H9 (cell line): ENCODE data around the gene CFAP54. TPM values are rescaled to one million over a fixed set of nuclear protein-coding genes. Genes with fewer than 3 reads are reported as not detected.

Experiments used
- DNase-seq: peaks from one replicate; pipeline ENCODE4 v3.0.0-alpha.2; 2017
- H2AFZ ChIP-seq: one replicate; pipeline ENCODE4 v1.6.1; 2013; ENCODE audit warnings: mild to moderate bottlenecking, low read length, control low read depth, moderate library complexity
- H2AK5ac ChIP-seq: 2 replicates; pipeline ENCODE4 v1.6.1; 2013; ENCODE audit warnings: low read length, control low read depth, mixed read lengths; ENCODE audit not compliant: insufficient read length
- H2BK120ac ChIP-seq: one replicate; pipeline ENCODE4 v1.6.1; 2013; ENCODE audit warnings: low read depth, mild to moderate bottlenecking, low read length, control low read depth, inconsistent platforms; ENCODE audit not compliant: poor library complexity, severe bottlenecking
- H2BK12ac ChIP-seq: 2 replicates; pipeline ENCODE4 v1.6.1; 2013; ENCODE audit warnings: low read length, control low read depth, mixed read lengths, low read depth; ENCODE audit not compliant: insufficient read length
- H2BK15ac ChIP-seq: 2 replicates; pipeline ENCODE4 v1.6.1; 2013; ENCODE audit warnings: low read depth, low read length, control low read depth
- H2BK20ac ChIP-seq: one replicate; pipeline ENCODE4 v1.6.1; 2013; ENCODE audit warnings: low read depth, mild to moderate bottlenecking, low read length, control low read depth, inconsistent platforms; ENCODE audit not compliant: poor library complexity, severe bottlenecking
- H2BK5ac ChIP-seq: 2 replicates; pipeline ENCODE4 v1.6.1; 2013; ENCODE audit warnings: low read length, control low read depth, mixed read lengths; ENCODE audit not compliant: insufficient read length
- H3K14ac ChIP-seq: 2 replicates; pipeline ENCODE4 v1.6.1; 2013; ENCODE audit warnings: low read length, control low read depth; ENCODE audit not compliant: insufficient read depth
- H3K18ac ChIP-seq: 2 replicates; pipeline ENCODE4 v1.6.1; 2013; ENCODE audit warnings: low read depth, mild to moderate bottlenecking, mixed read lengths, low read length, control low read depth; ENCODE audit not compliant: insufficient read length
- H3K23ac ChIP-seq: 2 replicates; pipeline ENCODE4 v1.6.1; 2013; ENCODE audit warnings: low read length, control low read depth, mixed read lengths, low read depth; ENCODE audit not compliant: insufficient read length
- H3K23me2 ChIP-seq: 2 replicates; pipeline ENCODE4 v1.6.1; 2013; ENCODE audit warnings: low read depth, mild to moderate bottlenecking, mixed read lengths, low read length, control low read depth; ENCODE audit not compliant: insufficient read length, poor library complexity, severe bottlenecking
- H3K27ac ChIP-seq: 2 replicates; pipeline ENCODE4 v1.5.1; 2013; ENCODE audit warnings: low read length, control low read depth, mixed read lengths, low read depth; ENCODE audit not compliant: insufficient read length
- H3K27me3 ChIP-seq: 2 replicates; pipeline ENCODE4 v1.6.1; 2013; ENCODE audit warnings: low read length, control low read depth, inconsistent platforms; ENCODE audit not compliant: insufficient read depth
- H3K4ac ChIP-seq: 2 replicates; pipeline ENCODE4 v1.6.1; 2013; ENCODE audit warnings: low read depth, mild to moderate bottlenecking, control low read depth, inconsistent platforms, low read length, moderate library complexity
- H3K4me1 ChIP-seq: 2 replicates; pipeline ENCODE4 v1.6.1; 2013; ENCODE audit warnings: low read length, control low read depth, inconsistent platforms; ENCODE audit not compliant: insufficient read depth
- H3K4me2 ChIP-seq: 2 replicates; pipeline ENCODE4 v1.6.1; 2013; ENCODE audit warnings: low read length, control low read depth, mixed read lengths; ENCODE audit not compliant: insufficient read length, insufficient read depth
- H3K56ac ChIP-seq: 2 replicates; pipeline ENCODE4 v1.6.1; 2013; ENCODE audit warnings: low read depth, mild to moderate bottlenecking, mixed read lengths, low read length, control low read depth; ENCODE audit not compliant: insufficient read length
- H3K79me1 ChIP-seq: 2 replicates; pipeline ENCODE4 v1.6.1; 2013; ENCODE audit warnings: low read depth, mild to moderate bottlenecking, moderate library complexity, low read length, control low read depth, inconsistent platforms; ENCODE audit not compliant: insufficient read depth, poor library complexity, severe bottlenecking
- H3K79me2 ChIP-seq: 2 replicates; pipeline ENCODE4 v1.6.1; 2013; ENCODE audit warnings: low read length, control low read depth, inconsistent platforms; ENCODE audit not compliant: insufficient read depth
- H3K9ac ChIP-seq: 2 replicates; pipeline ENCODE4 v1.6.1; 2013; ENCODE audit warnings: low read length, control low read depth, mixed read lengths; ENCODE audit not compliant: insufficient read length; ENCODE audit errors: extremely low read depth
- H3K9me3 ChIP-seq: one replicate; pipeline ENCODE4 v1.6.1; 2013; ENCODE audit warnings: low read depth, low read length, inconsistent platforms; ENCODE audit not compliant: control insufficient read depth
- H3T11ph ChIP-seq: one replicate; pipeline ENCODE4 v1.6.1; 2013; ENCODE audit warnings: mild to moderate bottlenecking, low read length, control low read depth, inconsistent platforms
- H4K20me1 ChIP-seq: one replicate; pipeline ENCODE4 v1.6.1; 2013; ENCODE audit not compliant: control insufficient read depth, insufficient read length, insufficient read depth
- H4K5ac ChIP-seq: 2 replicates; pipeline ENCODE4 v1.6.1; 2013; ENCODE audit warnings: low read depth, mild to moderate bottlenecking, mixed read lengths, low read length, control low read depth; ENCODE audit not compliant: insufficient read length
- H4K8ac ChIP-seq: replicated peaks from 2 replicates; pipeline ENCODE4 v1.6.1; 2013; ENCODE audit warnings: low read length, control low read depth, mixed read lengths, low read depth; ENCODE audit not compliant: insufficient read length
- H4K91ac ChIP-seq: 2 replicates; pipeline ENCODE4 v1.6.1; 2013; ENCODE audit warnings: low read depth, mild to moderate bottlenecking, moderate library complexity, mixed read lengths, low read length, control low read depth; ENCODE audit not compliant: insufficient read length
- H3K27ac Mint-ChIP-seq, 3 experiments: 2 replicates in 2 of 3; 3 replicates in 1 of 3; pipeline ENCODE4 v1.8.0; 2020 to 2021; ENCODE audit warnings: mixed read lengths in 3 of 3, mild to moderate bottlenecking in 1 of 3, moderate library complexity in 1 of 3
- H3K27me3 Mint-ChIP-seq: 2 replicates; pipeline ENCODE4 v1.8.0; 2021; ENCODE audit warnings: low read depth, mild to moderate bottlenecking, moderate library complexity, mixed read lengths
- H3K36me3 Mint-ChIP-seq, 3 experiments: 2 replicates in 2 of 3; 3 replicates in 1 of 3; pipeline ENCODE4 v1.8.0; 2020 to 2021; ENCODE audit warnings: low read depth in 3 of 3, mixed read lengths in 3 of 3; ENCODE audit not compliant: insufficient read depth in 1 of 3
- H3K4me1 Mint-ChIP-seq, 2 experiments: 2 replicates each; pipeline ENCODE4 v1.8.0; 2020; ENCODE audit warnings: mixed read lengths in 2 of 2
- H3K4me3 Mint-ChIP-seq, 2 experiments: 2 replicates in 1 of 2; 3 replicates in 1 of 2; pipeline ENCODE4 v1.8.0; 2020 to 2021; ENCODE audit warnings: mild to moderate bottlenecking in 2 of 2, mixed read lengths in 2 of 2, moderate library complexity in 1 of 2
- H3K9me3 Mint-ChIP-seq, 2 experiments: 2 replicates in 1 of 2; 3 replicates in 1 of 2; pipeline ENCODE4 v1.8.0; 2020; ENCODE audit warnings: mild to moderate bottlenecking in 2 of 2, mixed read lengths in 2 of 2, moderate library complexity in 1 of 2
- WGBS: extraction: QIAGEN DNeasy Blood & Tissue Kit; methylation state at CpG from one replicate; pipeline ENCODE4 v1.1.7; 2013; ENCODE audit warnings: missing lambda C conversion rate, low lambda C conversion rate, mixed read lengths; ENCODE audit not compliant: insufficient read length; ENCODE audit errors: extremely low coverage; 5-methylcytosine and 5-hydroxymethylcytosine counted together
- total RNA-seq: library from RNA; stranded (reverse); gene quantifications from 2 replicates; pipeline ENCODE4 v1.2.1, GENCODE V29; 2021
- TF ChIP-seq, protein P1 (sequence below): fragments of 200-600 bp; sonication (generic); conservative IDR thresholded peaks from 3 replicates; pipeline ENCODE4 v1.8.0; 2021; ENCODE audit warnings: antibody characterized with exemption, mild to moderate bottlenecking

Gene CFAP54
- total RNA-seq, 1 experiment from 2014 or later = 0.24 TPM

- Histone ChIP-seq H2AK5ac (no peak overlapping the region), H3K27me3 (no peaks in the 10 kb centered on the region), H3K4ac (no peak overlapping the region), H3K79me2 (no peaks in the 10 kb centered on the region), H2BK20ac (no peak overlapping the region), H2BK120ac (no peak overlapping the region), H3T11ph (no peak overlapping the region), H3K4me2 (no peak overlapping the region), H4K20me1 (no peaks in the 10 kb centered on the region), H3K18ac (no peak overlapping the region), H4K5ac (no peak overlapping the region), H3K9me3 (no peaks in the 10 kb centered on the region), H2BK15ac (no peak overlapping the region), H2BK12ac (no peak overlapping the region), H3K14ac (no peak overlapping the region), H3K4me1 (no peaks in the 10 kb centered on the region), H3K27ac (no peak overlapping the region), H3K23ac (no peak overlapping the region), H3K9ac (no peak overlapping the region), H2BK5ac (no peak overlapping the region), H4K91ac (no peak overlapping the region), H2AFZ (no peak overlapping the region), H3K56ac (no peak overlapping the region), H3K79me1 (no peaks in the 10 kb centered on the region), H4K8ac (no peak overlapping the region), H3K23me2 (no peaks in the 10 kb centered on the region)
- Mint-ChIP-seq H3K4me3 (no peak overlapping the region), H3K9me3 (peaks cover 0 to 3% of the 10 kb centered on the region in 2 experiments; a peak in 1 of 5 replicates), H3K27me3 (no peaks in the 10 kb centered on the region), H3K36me3 (no peaks in the 10 kb centered on the region), H3K27ac (peak overlapping the region in 1 of 3 experiments; percentile 3; a peak in 1 of 7 replicates), H3K4me1 (peaks cover 3 to 5% of the 10 kb centered on the region in 2 experiments; a peak in 2 of 4 replicates)
- TF ChIP-seq, protein P1, sequence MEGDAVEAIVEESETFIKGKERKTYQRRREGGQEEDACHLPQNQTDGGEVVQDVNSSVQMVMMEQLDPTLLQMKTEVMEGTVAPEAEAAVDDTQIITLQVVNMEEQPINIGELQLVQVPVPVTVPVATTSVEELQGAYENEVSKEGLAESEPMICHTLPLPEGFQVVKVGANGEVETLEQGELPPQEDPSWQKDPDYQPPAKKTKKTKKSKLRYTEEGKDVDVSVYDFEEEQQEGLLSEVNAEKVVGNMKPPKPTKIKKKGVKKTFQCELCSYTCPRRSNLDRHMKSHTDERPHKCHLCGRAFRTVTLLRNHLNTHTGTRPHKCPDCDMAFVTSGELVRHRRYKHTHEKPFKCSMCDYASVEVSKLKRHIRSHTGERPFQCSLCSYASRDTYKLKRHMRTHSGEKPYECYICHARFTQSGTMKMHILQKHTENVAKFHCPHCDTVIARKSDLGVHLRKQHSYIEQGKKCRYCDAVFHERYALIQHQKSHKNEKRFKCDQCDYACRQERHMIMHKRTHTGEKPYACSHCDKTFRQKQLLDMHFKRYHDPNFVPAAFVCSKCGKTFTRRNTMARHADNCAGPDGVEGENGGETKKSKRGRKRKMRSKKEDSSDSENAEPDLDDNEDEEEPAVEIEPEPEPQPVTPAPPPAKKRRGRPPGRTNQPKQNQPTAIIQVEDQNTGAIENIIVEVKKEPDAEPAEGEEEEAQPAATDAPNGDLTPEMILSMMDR = no peak
- DNase-seq = no peak
- no CpG with 5 or more reads among the region's 4 CpGs for WGBS
These were observed 45.0 kb downstream of the CFAP54 start for GRCh38 chr12:96534339-96534738.
